CD4-positive, alpha-beta T cell treated with Interleukin-6 for 4 hours (primary cell): ENCODE measurements around the gene TNC.

Experiments used
- DNase-seq: peaks from one replicate; pipeline ENCODE4 v3.0.0-alpha.2; 2020; ENCODE audit warnings: mixed read lengths

TNC gene

DNA sequence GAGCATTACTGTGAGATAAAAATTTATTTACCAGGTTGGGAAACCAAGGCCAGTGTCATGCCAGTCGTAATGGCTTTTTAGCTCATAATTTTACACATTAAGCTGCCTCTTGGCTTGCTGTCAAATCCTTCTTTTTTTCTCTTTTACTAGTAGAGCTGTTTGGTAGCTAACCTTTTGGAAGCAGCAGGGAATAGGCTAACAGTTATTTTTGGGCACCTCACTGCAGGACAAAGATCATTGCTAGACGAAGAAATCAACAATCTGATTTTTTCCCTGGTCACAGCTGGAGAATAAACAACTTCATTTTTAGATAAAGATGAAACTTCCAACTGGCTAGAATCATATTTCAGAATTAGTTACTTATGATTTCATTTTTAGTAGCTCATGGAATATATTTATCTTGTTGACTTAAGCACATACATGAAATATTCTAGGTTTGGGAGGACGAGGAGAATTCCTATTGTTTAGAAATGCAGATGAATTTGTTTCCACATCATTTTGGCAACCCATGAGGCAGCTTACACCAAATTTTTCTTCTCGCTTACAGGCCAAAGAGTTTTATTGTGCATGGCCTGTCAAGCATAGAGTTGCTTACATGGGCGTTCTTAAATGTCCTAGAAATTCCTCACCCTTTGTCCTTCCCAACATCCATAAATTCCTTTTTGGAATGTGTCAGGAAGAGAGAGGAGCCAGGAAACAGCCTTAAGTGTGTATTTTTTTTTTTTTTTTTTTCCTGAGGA, 19.6 kb downstream of the TNC start:
- DNase-seq, result no peak

DNA sequence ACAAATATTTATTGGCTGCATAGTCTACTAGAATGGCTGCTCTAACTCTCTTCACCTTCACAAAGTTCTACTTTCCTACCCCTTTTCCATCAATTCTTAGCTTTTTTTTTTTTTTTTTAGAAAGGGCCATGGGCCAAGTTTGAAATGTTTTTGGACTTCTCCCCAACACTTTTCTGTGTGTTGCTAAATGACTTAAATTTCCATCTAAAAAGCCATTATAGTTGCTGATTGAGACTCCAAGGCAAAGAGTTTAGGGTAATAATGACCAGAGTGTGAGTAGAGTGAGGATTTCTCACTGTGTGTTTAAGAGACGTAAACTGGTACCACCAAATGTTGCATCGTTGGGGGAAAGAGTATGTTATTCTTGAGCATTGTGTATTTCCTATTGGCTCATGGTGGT, 24.4 kb downstream of the TNC start:
- no peak for DNase-seq

DNA sequence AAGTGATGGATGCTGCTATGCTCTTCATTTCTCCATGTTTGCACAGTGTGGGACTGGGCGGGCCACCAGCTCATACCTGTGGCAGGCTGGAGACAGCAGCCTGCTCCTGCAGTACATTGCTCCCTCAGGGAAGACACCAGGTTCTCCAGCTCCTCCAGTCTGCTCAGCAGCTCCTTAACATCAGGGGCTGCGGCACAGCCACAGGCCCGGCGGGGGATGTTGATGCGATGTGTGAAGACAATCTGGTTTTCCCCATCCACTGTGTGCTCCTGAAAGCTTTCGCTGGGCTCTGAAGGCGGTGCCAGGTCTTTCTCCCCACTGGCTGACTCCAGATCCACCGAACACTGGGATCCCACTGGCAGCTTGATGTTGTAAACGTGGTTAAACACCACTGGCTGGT, 27.5 kb downstream of the TNC start:
- no peak for DNase-seq

DNA sequence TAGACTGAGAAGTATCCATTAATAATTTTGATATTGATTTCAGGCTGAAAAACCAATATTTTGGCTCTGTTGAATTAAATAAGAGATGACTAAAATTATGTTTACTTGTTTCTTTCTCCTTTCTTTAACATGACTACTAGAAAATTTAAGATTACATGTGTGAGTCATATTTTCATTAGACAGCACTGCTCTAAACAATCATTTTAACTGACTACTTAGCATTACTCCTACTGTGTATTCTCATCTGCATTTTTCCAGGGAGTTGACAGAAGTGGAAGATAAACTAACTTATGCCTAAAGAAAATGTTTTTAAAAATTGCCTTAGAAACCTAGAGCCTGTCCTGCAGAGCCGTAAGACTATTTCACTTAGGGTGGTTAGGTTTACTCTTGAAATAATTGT, 29.1 kb downstream of the TNC start:
- DNase-seq, result no peak

DNA sequence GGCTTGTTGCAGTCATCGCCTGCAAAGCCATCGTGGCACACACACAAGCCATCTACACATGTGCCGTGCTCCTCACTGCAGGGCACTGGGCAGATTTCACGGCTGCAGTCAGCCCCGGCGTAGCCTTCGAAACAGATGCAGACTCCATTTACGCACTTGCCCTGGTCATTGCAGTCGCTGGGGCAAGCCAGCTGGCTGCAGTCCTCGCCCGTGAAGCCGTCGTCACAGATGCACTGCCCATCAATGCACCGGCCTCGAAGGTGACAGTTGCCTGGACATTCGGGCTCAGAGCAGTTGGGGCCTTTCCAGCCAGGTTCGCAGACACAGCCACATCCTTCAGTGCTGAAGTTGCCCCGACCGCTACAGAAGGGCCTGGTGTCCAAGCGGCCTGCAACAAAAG, 31.1 kb downstream of the TNC start:
- DNase-seq, result no peak

DNA sequence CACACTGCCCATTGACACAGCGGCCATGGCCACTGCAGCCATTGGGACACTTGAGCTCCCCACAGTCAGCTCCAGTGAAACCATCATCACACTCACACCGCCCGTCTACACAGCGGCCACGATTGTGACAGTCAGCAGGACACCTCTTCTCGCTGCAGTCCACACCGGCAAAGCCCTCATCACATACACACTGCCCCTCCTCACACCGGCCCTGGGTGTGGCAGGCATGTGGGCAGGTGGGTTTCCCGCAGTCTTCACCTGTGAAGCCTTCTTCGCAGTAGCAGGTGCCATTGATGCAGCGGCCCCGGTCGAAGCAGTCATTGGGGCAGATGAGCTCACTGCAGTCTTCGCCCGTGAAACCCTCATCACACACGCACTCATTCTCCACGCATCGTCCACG, 31.5 kb downstream of the TNC start:
- no peak for DNase-seq

DNA sequence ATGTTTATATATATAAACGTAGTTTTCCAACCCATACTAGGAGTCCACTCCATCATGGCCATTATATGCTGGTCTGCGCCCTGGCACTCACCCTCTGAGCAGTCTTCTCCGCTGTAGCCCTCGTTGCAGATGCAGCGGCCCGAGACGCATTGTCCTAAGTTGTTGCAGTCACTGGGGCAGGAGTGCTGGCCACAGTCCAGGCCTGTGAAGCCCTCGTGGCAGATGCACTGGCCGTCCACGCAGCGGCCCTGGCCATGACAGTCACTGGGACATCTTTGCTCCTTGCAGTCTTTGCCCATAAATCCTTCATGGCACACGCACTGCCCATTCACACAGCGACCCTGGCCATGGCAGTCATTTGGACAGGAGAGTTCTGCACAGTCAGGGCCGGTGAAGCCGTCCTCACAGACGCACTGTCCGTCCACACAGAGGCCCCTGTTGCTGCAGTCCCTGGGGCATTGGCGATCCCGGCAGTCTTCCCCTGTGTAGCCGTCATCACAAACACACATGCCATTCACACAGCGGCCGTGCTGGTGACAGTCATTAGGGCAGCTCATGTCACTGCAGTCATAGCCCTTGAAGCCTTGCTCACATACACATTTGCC, 32.1 kb downstream of the TNC start:
- no peak for DNase-seq

DNA sequence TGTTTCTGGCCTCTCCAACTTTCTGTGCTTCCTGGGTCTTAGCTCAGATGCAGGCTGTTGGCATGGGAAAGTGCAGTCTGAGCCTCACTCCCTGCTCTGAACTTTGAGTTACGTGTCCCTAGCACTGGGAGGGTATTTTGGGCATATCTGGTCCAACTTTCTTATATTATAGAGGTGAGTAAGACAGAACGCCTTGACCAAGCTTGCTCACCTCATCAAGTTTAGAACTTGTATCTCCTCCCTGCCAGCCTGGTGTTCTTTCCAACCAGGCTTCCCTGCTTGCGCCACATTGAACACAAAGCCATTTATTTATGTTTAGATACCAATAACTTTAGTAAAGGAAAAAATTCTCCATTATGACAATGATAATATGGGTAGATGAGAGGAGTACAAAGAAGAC, 33.2 kb downstream of the TNC start:
- DNase-seq, result no peak

DNA sequence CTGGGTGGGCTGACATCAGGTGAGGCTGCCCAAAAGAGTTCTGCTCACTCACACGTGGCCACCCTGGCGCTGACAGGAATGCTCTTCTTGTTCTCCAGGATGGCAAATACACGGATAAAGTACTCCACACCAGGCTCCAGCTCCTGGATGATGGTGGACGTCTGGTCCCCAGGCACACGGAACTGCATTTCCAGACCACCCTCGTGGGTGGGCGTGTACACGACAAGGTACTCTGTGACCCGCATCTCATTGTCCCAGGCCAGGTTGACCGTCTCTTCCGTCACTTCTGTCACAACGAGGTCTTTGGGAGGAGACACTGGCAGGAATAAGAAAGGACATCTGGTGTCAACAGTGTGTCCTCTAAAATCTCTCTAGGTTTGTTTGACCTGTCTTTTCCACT, 33.8 kb downstream of the TNC start:
- no peak for DNase-seq

DNA sequence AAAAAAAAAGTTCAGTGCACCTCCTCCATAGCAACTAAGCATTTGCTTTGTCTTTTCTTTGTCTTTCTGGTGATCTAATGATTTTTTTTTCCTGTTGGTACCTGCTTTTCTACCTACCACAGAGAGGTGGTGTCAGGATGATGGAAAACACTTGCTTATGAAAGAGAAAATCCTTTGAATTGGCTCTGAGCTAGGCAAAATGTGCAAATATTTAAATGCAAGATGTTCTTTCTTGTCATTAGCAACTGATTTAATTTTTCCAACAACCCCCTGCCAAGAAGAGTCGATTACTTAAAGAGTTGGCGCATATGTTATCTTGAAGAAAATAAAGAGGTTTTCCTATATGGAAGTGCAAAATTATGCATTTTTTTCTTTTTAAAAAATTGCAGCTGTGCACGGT, 37.7 kb downstream of the TNC start:
- no peak for DNase-seq

DNA sequence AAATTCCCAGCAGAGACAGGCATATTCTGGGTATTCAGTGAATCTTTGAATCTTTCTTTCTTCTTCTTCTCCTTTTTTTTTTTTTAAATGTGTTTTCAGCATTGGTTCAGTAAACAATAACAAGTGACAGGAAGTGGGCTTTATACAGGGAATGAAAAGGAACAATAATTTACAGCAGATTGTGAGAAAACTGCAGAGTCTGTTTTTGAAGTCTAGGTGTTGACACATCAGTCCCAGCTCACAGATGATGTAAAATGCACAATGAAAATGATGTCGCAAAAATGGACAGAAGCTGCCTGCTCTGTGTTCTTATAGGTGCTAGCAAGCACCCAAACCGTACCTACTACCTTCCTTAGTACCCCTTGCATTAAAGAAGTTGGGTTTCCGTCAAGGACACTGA, 38.8 kb downstream of the TNC start:
- no peak for DNase-seq

DNA sequence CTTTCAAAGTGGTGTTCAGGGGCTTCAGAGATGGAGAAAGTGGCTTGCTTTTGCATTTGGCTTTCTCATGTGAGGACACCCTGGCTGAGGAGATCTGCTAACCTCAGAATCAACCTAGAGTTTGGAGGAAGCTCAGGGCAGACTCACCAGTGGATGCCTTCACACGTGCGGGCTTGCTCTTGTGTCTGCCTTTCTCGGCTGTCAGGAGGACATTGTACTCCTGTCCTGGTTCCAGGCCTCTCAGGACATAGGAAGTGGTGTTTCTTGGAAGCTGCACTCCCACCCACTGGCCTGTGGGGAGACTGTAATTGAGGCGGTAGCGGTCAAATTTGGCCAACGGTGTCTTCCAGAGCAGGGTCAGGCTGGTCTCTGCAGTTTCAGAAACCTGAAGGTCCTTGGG, 44.5 kb downstream of the TNC start:
- no peak for DNase-seq

DNA sequence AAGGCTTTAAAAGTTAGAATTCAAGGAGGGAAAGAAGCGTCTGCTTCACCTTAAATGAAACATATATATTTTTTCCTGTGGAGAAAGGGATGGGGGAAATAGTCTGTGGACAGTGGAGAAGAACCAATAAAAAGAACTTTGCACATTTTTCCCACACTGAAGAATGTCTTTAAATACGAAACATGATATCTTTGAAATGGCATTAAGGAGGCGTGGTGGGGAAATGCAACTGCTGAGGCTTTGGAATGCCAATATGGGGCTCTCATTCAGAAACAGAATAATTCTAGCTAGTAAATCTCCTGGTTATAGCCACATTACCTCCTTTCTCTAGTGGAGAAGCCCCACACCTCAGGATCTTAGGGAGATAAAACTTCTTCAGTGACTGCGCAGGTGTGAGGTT, 46.8 kb downstream of the TNC start:
- DNase-seq, result no peak

DNA sequence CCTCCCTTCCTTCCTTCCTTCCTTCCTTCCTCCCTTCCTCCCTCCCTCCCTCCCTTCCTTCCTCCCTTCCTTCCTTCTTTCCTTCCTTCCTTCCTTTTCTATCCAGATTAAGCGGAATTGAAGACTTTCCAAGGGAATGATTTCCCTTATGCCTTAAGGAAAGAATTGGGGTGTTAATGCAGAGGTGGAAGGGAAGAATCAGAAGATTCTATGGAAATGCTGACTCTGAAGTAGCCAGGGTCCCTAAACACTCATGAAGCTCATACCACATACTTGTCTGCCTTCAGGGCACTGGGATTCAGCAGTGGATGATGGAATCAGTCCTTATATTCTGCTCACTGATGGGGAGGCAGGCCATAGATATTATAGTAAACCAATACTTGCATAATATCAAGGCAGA, 48.2 kb downstream of the TNC start:
- no peak for DNase-seq

DNA sequence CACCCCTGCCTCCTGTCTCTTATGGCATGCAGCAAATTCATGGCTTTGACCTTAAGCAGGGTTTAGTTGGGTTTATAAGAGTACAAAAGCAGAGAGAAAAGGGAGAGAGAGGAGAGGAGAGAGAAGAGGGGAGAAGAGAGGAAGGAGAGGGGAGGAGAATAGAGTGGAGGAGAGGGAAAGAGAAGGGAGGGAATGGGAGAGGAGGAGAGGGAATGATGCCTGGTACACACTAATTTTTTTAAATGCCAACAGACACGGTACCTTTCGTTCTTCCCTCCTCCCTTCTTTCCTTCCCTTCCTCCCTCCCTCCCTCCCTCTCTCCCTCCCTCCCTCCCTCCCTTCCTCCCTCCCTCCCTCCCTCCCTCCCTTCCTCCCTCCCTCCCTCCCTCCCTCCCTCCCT, 48.7 kb downstream of the TNC start:
- no peak for DNase-seq

DNA sequence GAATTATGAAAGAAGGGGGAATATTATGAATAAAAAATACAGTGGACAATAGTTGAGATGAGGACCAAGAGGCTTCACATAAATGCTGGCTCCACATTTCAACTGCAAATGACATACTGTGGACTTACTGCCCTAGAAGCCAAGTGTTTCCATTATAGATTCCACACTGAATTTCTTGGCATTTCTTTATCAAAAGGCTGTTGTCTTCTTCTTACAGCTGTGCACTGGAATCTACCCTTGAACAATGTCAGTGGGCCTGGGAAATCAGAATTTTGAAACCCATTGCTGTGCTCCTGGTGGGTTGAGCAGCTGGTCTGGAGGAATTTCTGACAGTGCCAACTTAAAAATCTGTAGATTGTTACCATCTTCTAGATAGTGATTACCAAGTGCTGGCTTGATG, 49.9 kb downstream of the TNC start:
- DNase-seq, result no peak

DNA sequence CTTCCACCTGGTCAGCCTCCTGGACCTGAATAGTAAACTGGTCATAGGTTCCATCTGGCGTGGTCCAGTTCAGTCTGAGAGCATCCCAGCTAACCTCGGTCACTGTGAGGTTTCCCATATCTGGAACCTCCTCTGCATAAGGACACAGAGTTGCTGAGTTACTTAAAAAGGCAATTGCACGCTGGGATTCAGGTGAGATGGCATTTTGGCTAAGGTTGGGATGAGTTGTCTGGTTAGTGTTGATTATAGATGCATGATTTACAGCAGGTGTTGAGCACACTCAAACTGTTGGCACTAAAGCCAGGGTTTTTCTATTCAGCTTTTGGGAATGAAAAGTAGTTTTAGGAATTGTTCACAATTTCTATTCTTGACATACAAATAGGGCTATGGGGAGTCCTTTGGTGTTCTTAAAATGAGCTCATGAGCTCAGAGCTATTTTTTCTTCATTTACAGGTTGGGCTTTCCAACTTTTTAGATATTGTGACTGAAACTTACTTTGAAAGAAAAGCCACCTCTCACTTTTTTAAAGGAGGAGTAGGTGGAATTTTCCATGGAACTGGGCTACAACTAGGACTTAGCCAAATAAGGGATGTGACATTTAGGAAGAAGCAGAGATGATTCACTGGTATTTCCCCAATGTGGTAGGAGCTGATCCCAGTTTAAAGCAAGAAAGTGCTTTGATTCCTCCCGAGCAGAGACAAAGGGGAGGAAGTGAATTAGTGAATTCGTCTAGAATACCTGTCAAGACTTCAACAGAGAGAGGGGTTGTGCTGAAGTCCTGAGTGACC, 54.7 kb downstream of the TNC start:
- DNase-seq, result no peak

DNA sequence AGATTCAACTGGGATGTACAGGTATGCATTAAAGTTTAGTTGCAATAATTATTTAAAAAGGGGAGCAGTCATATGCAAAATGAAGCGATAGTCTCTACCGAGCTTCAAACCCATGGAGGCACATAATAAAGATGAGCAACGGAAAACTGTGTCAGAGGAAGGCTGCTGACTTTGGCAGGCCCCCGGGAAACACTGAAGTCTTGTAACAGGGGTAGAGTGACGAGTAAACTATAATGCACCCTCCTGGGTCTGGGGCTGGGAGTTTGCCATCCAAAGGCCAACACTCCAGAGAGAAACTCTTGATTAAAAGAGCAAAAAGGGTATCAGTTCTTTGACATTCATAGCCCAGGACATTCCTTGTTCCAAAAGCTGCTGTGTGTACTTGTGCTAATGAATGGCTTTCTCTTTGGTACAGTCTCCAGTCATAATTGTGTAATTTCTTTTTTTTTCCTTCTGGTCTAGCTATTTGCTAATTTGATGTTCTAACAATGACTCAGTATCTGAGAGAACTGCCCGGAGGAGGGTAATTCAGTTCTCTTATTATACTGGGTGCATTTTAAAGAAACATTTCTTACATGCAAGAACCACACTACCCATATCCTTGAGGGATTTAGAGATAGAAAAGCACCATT, 59.2 kb downstream of the TNC start:
- DNase-seq, result no peak

DNA sequence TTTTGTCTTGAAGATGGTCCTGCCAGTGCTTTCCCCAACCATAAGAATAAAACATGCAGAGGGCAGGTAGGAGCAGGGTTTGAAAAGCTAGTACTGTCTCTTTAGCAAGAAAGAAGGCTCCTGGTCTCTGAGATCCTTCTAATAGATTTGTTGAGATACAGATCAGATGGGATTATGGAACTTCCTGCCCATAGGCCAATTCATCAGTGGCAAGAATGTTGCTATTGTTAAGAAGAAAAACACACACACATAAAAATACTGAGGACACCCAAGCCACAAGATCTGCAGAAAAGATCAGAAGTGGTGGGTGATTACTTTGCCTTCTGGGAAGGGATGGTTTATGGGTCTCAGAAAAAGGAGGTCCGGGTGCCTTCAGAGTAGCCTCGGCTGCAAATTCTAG, 59.8 kb downstream of the TNC start:
- no peak for DNase-seq

DNA sequence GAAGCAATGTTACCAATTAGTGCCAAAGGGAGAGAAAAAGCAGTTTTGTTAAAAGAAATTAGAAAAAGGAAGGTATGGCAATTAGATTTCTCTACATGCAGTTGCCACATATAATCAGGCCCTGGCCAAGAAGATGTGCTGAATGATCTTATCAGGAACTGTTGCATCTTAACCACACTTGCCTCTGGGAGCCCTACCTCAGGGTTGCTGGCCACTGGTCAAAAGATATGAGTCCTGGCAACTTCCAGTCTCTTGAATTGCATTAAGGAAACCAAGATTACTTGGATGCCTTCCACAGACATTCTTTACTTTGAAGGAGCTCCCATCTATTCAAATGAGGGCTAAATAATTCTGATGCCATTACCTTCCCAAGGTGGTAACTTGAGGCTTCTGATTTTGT, 60.4 kb downstream of the TNC start:
- DNase-seq, result no peak

DNA sequence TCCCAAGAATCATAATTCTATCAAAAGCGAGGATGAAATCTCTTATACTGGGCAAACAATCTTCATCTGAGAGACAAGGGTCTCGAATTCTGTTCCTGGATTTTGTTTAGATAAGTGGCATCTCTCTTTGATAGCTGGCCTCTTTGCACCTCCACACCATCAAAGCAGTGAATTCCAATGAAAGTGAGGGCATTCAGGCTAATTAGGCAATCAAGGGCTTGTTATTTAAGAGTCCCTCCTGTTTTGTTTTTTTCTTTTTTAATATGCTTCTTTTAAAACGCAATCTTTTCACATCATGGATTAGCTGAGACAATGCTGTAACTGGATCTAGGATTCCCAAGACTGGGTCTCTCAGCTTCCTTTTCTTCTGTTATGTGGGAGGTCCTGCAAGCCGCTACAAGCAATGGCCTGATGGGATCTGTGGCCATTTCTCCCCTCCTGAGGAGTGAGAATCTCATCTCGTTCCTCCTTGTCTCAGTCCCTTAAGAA, 67.9 kb downstream of the TNC start:
- DNase-seq, result no peak

DNA sequence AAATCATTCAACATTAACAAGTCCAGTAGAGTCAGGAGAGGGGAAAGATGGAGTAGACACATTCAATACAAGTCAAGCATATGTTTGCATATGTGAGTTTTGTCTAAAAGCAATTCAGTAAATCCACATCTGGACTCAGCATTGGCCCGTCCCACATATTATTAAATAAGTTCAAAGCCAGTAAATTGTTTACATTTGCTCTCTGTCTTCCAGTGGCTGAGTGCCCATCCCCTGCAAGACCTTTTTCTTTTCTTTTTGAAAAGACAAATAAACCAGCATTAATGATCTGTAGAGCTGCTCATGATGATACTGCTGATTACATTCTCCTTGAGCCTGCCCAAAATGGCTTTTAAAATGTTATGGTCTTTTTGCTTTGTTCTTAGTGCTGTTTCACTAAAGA, 71.1 kb downstream of the TNC start:
- DNase-seq, result no peak

DNA sequence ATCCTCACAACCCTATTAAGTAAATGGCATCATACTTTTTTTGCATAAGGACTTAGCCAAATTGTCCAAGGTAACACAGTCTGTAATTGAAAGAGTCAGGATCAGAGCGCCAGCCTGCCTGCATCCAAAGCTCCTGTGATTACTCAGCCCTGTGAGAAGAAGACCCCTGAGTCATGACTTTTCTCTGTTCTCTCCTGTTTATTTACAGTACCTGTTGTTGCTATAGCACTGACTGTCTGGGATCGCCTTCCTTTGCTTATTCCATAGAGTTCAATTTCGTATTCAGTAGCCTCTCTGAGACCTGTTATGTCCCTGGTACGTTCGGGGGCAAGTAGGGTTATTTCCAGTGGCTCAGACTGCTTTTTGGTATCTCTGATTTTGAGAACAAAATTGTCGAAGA, 71.8 kb downstream of the TNC start:
- no peak for DNase-seq

DNA sequence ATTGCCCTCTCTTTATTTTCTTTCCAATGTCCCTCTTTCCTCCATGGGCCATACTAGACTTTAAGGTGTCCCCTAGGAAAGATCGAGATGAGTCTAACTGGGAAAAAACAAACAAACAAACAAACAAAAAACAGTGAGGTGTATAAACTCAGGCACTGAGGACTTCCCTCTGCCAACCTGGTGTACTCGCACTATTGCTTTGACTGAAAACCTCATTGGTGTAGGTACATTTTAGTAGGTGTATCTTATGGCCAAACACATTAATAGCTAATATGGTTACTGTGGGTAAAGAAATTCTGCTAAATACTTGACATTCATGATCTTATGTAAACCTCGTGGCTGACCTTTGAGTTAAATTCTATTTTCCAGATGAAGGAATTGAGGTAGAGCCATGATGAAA, 74.3 kb downstream of the TNC start:
- no peak for DNase-seq
